Measurements from ENCODE around the gene CRMP1. TPM values are rescaled to one million over a fixed set of nuclear protein-coding genes. Genes with fewer than 3 reads are reported as not detected.

CRMP1 gene
- total RNA-seq, 6 experiments from 2014 or later: 0.09 to 0.31 (median 0.10) TPM; not detected in 3

- TF ChIP-seq CTCF (IDR thresholded peaks at IDR 0.05) (no peak), POLR2A (IDR thresholded peaks at IDR 0.05) (no peak)
- no peak overlapping the region for H3K4me3 ChIP-seq
- no peak overlapping the region for H3K27ac ChIP-seq
- intact Hi-C loops (cut with DNase I): no loop called here
- 26% methylated on average over 4 of the region's 4 CpGs for WGBS (ENCODE audit: insufficient coverage, low coverage, low lambda C conversion rate, missing lambda C conversion rate)
- no peaks in the 10 kb centered on the region for H3K36me3 ChIP-seq
- H3K9me3 ChIP-seq: no peaks in the 10 kb centered on the region
- no peaks in the 10 kb centered on the region for H3K4me1 ChIP-seq
- ATAC-seq (no peak), DNase-seq (no peak)
- H3K27me3 ChIP-seq: no peaks in the 10 kb centered on the region
These were observed 41.1 kb downstream of the CRMP1 start for GRCh38 chr4:5851637-5852301.

GRCh38 chr4:5845035-5845905 is 47.6 kb downstream of the CRMP1 start:
- no peaks in the 10 kb centered on the region for H3K9me3 ChIP-seq
- no peaks in the 10 kb centered on the region for H3K4me1 ChIP-seq
- no peak overlapping the region for H3K27ac ChIP-seq
- no peaks in the 10 kb centered on the region for H3K27me3 ChIP-seq
- TF ChIP-seq CTCF (IDR thresholded peaks at IDR 0.05) (no peak), POLR2A (IDR thresholded peaks at IDR 0.05) (no peak)
- WGBS (ENCODE audit: insufficient coverage, low coverage, low lambda C conversion rate, missing lambda C conversion rate): 49% methylated on average over 4 of the region's 13 CpGs
- H3K36me3 ChIP-seq: no peaks in the 10 kb centered on the region
- peak in 1 of 3 donors; percentile 27 for DNase-seq
- H3K4me3 ChIP-seq: no peak overlapping the region
- intact Hi-C loops (cut with DNase I): no loop called here
- no peak for ATAC-seq

GRCh38 chr4:5843573-5844530 is 49.0 kb downstream of the CRMP1 start:
- no peak for DNase-seq
- Histone ChIP-seq H3K36me3 (no peaks in the 10 kb centered on the region), H3K27ac (no peak overlapping the region), H3K27me3 (no peaks in the 10 kb centered on the region), H3K4me3 (no peak overlapping the region), H3K4me1 (no peaks in the 10 kb centered on the region), H3K9me3 (no peaks in the 10 kb centered on the region)
- WGBS (ENCODE audit: insufficient coverage, low coverage, low lambda C conversion rate, missing lambda C conversion rate): 54% methylated on average over 13 of the region's 18 CpGs
- no peak for ATAC-seq
- TF ChIP-seq CTCF (IDR thresholded peaks at IDR 0.05) (no peak), POLR2A (IDR thresholded peaks at IDR 0.05) (no peak)
- intact Hi-C loops (cut with DNase I): no loop called here

- intact Hi-C loops (cut with DNase I): no loop called here
- H3K27ac ChIP-seq: no peak overlapping the region
- no peak for TF ChIP-seq CTCF (IDR thresholded peaks at IDR 0.05)
- TF ChIP-seq POLR2A (IDR thresholded peaks at IDR 0.05): no peak
- no peaks in the 10 kb centered on the region for H3K4me1 ChIP-seq
- no peak overlapping the region for H3K4me3 ChIP-seq
- H3K36me3 ChIP-seq: no peaks in the 10 kb centered on the region
- H3K27me3 ChIP-seq: no peaks in the 10 kb centered on the region
- no peaks in the 10 kb centered on the region for H3K9me3 ChIP-seq
- WGBS (ENCODE audit: insufficient coverage, low coverage, low lambda C conversion rate, missing lambda C conversion rate): 80% methylated on average over 3 of the region's 4 CpGs
- ATAC-seq (no peak), DNase-seq (no peak)
These were observed 50.4 kb downstream of the CRMP1 start for GRCh38 chr4:5842456-5842855.
